Astrocyte (in vitro differentiated cells and primary cell): ENCODE measurements around the gene ITPR2.

Experiments used
- CTCF ChIP-seq: IDR thresholded peaks from 2 replicates; pipeline ENCODE4 v1.5.1; 2011; ENCODE audit warnings: low read depth, mild to moderate bottlenecking, inconsistent platforms, low read length, moderate library complexity; ENCODE audit not compliant: insufficient read depth
- EZH2 ChIP-seq: IDR thresholded peaks from 2 replicates; pipeline ENCODE4 v1.6.1; 2012; ENCODE audit warnings: mild to moderate bottlenecking, low read length, inconsistent platforms; ENCODE audit not compliant: insufficient read depth

DNA sequence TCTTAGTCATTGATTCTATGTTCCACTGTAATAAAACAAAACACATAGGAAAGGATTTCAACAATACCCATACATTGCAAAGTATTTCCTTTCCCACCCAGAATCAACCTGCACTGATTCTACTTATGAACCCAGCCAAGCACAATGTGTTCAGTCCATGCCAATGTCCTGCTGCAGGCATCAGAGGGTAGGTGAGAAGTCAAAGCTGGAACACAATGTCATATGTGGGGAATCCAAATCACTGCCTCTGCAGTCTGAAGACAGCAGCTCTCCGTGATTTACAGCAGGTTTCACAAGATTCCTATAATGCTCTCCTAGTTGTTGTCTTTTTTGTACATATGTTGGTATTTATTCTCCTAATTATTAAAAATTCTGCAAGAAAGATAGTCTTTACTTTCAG, 25.7 kb downstream of the ITPR2 start:
- no peak for TF ChIP-seq CTCF
- no peak for TF ChIP-seq EZH2
